Stimulated activated CD4-positive, alpha-beta T cell treated with anti-CD3 and anti-CD28 coated beads, Interleukin-4, amount 100 ng/mL, for 1 hour (primary cell): ENCODE data around the gene CLEC20A.

Source experiments
- DNase-seq: peaks from one replicate; pipeline ENCODE4 v3.0.0-alpha.2; 2020

Gene CLEC20A

GRCh38 chr1:178498896-178499675, 2.3 kb upstream of the CLEC20A start:
- DNase-seq: no peak

- no peak for DNase-seq
Measured at GRCh38 chr1:178497903-178498478, 1.2 kb upstream of the CLEC20A start.

- DNase-seq: no peak
Measured at GRCh38 chr1:178495741-178496409, 889 bp downstream of the CLEC20A start.

GRCh38 chr1:178495158-178495557, 1.6 kb downstream of the CLEC20A start:
- DNase-seq: no peak

- DNase-seq: no peak
Measured at GRCh38 chr1:178494569-178494971, 2.2 kb downstream of the CLEC20A start.

GRCh38 chr1:178493301-178493741, 3.4 kb downstream of the CLEC20A start:
- no peak for DNase-seq

GRCh38 chr1:178492341-178492740, 4.4 kb downstream of the CLEC20A start:
- DNase-seq: no peak

GRCh38 chr1:178491721-178492120, 5.0 kb downstream of the CLEC20A start:
- no peak for DNase-seq

- DNase-seq: no peak
Measured at GRCh38 chr1:178490967-178491366, 5.8 kb downstream of the CLEC20A start.

GRCh38 chr1:178490136-178490535, 6.6 kb downstream of the CLEC20A start:
- DNase-seq: no peak

- DNase-seq: no peak
Measured at GRCh38 chr1:178489399-178489798, 7.4 kb downstream of the CLEC20A start.

GRCh38 chr1:178488393-178488792, 8.4 kb downstream of the CLEC20A start:
- DNase-seq: no peak

- no peak for DNase-seq
Measured at GRCh38 chr1:178487070-178487615, 9.6 kb downstream of the CLEC20A start.

GRCh38 chr1:178486100-178487069, 10.4 kb downstream of the CLEC20A start:
- DNase-seq: no peak

- no peak for DNase-seq
Measured at GRCh38 chr1:178485541-178485981, 11.2 kb downstream of the CLEC20A start.

- no peak for DNase-seq
Measured at GRCh38 chr1:178484698-178485225, 12.0 kb downstream of the CLEC20A start.

GRCh38 chr1:178483251-178483957, 13.4 kb downstream of the CLEC20A start:
- no peak for DNase-seq

- no peak for DNase-seq
Measured at GRCh38 chr1:178477841-178478240, 18.9 kb downstream of the CLEC20A start.

GRCh38 chr1:178477373-178477772, 19.4 kb downstream of the CLEC20A start:
- DNase-seq: no peak

GRCh38 chr1:178472531-178472930, 24.2 kb downstream of the CLEC20A start:
- no peak for DNase-seq

GRCh38 chr1:178470411-178470960, 26.3 kb downstream of the CLEC20A start:
- no peak for DNase-seq
